Astrocyte (in vitro differentiated cells and primary cell): Measurements from ENCODE around the gene SPATA31C1. TPM values are rescaled to one million over a fixed set of nuclear protein-coding genes. Genes with fewer than 3 reads are reported as not detected.

Experiments used
- DNase-seq: peaks from one replicate; pipeline ENCODE4 v3.0.0-alpha.2; 2010; ENCODE audit warnings: low read depth
- FAIRE-seq: peaks from 2 replicates; lab custom pipeline; 2011; peaks lifted over from hg19 to GRCh38; lab: Jason Lieb, UNC
- H2AFZ ChIP-seq: 2 replicates; pipeline ENCODE4 v1.6.0; 2012; ENCODE audit warnings: low read depth, low read length, inconsistent platforms
- H3K27ac ChIP-seq: 2 replicates; pipeline ENCODE4 v1.5.1; 2011; ENCODE audit warnings: low read depth, low read length, inconsistent platforms
- H3K27me3 ChIP-seq: 2 replicates; pipeline ENCODE4 v1.6.0; 2011; ENCODE audit warnings: low read length, inconsistent platforms; ENCODE audit not compliant: insufficient read depth
- H3K36me3 ChIP-seq: 2 replicates; pipeline ENCODE4 v1.5.1; 2011; ENCODE audit warnings: low read length, inconsistent platforms; ENCODE audit not compliant: insufficient read depth
- H3K4me1 ChIP-seq: 2 replicates; pipeline ENCODE4 v1.5.1; 2011; ENCODE audit warnings: low read length, inconsistent platforms; ENCODE audit not compliant: insufficient read depth
- H3K4me2 ChIP-seq: 2 replicates; pipeline ENCODE4 v1.6.0; 2012; ENCODE audit warnings: low read length, inconsistent platforms
- H3K4me3 ChIP-seq: 2 replicates; pipeline ENCODE4 v1.5.1; 2011; ENCODE audit warnings: low read depth, mild to moderate bottlenecking, low read length, inconsistent platforms; ENCODE audit not compliant: insufficient read depth
- H3K79me2 ChIP-seq: 2 replicates; pipeline ENCODE4 v1.6.0; 2012; ENCODE audit warnings: mild to moderate bottlenecking, low read length, inconsistent platforms; ENCODE audit not compliant: insufficient read depth
- H3K9ac ChIP-seq: 2 replicates; pipeline ENCODE4 v1.6.0; 2012; ENCODE audit warnings: mild to moderate bottlenecking, low read length, inconsistent platforms
- H3K9me3 ChIP-seq: 2 replicates; pipeline ENCODE4 v1.5.1; 2012; ENCODE audit warnings: low read depth, mild to moderate bottlenecking, low read length, inconsistent platforms; ENCODE audit not compliant: insufficient read depth
- H4K20me1 ChIP-seq: 2 replicates; pipeline ENCODE4 v1.6.0; 2012; ENCODE audit warnings: low read length, inconsistent platforms; ENCODE audit not compliant: insufficient read depth
- H3K27ac Mint-ChIP-seq: one replicate; pipeline ENCODE4 v1.8.0; 2021; ENCODE audit warnings: mild to moderate bottlenecking, mixed read lengths; ENCODE audit not compliant: unreplicated experiment
- H3K27me3 Mint-ChIP-seq: one replicate; pipeline ENCODE4 v1.8.0; 2021; ENCODE audit warnings: low read depth, mixed read lengths; ENCODE audit not compliant: unreplicated experiment
- H3K36me3 Mint-ChIP-seq: one replicate; pipeline ENCODE4 v1.8.0; 2021; ENCODE audit warnings: low read depth, mixed read lengths; ENCODE audit not compliant: unreplicated experiment
- H3K4me1 Mint-ChIP-seq: one replicate; pipeline ENCODE4 v1.8.0; 2021; ENCODE audit warnings: low read depth, mixed read lengths; ENCODE audit not compliant: unreplicated experiment
- H3K4me3 Mint-ChIP-seq: one replicate; pipeline ENCODE4 v1.8.0; 2021; ENCODE audit warnings: mild to moderate bottlenecking, moderate library complexity, mixed read lengths; ENCODE audit not compliant: unreplicated experiment
- H3K9me3 Mint-ChIP-seq: one replicate; pipeline ENCODE4 v1.8.0; 2021; ENCODE audit warnings: mild to moderate bottlenecking, mixed read lengths; ENCODE audit not compliant: unreplicated experiment
- CTCF ChIP-seq: IDR thresholded peaks from 2 replicates; pipeline ENCODE4 v1.5.1; 2011; ENCODE audit warnings: low read depth, mild to moderate bottlenecking, inconsistent platforms, low read length, moderate library complexity; ENCODE audit not compliant: insufficient read depth
- EZH2 ChIP-seq: IDR thresholded peaks from 2 replicates; pipeline ENCODE4 v1.6.1; 2012; ENCODE audit warnings: mild to moderate bottlenecking, low read length, inconsistent platforms; ENCODE audit not compliant: insufficient read depth
- total RNA-seq: library from RNA; stranded (reverse); gene quantifications from 2 replicates; pipeline ENCODE4 v1.2.1, GENCODE V29; 2021

The SPATA31C1 gene
- total RNA-seq, 1 donor from 2014 or later: not detected

- FAIRE-seq (no peak), DNase-seq (no peak)
- no peak overlapping the region for H3K27ac Mint-ChIP-seq
- no peak for TF ChIP-seq CTCF
- no peak for TF ChIP-seq EZH2
- no peaks in the 10 kb centered on the region for H3K36me3 ChIP-seq
- H3K4me1 Mint-ChIP-seq: peaks cover 9% of the 10 kb centered on the region
- no peak overlapping the region for H3K27ac ChIP-seq
- no peak overlapping the region for H3K4me3 Mint-ChIP-seq
- no peaks in the 10 kb centered on the region for H3K4me1 ChIP-seq
- H2AFZ ChIP-seq: no peak overlapping the region
- no peaks in the 10 kb centered on the region for H3K27me3 ChIP-seq
- H3K4me2 ChIP-seq: no peak overlapping the region
- no peak overlapping the region for H3K4me3 ChIP-seq
- no peaks in the 10 kb centered on the region for H3K9me3 ChIP-seq
- H3K36me3 Mint-ChIP-seq: no peaks in the 10 kb centered on the region
- H3K79me2 ChIP-seq: no peaks in the 10 kb centered on the region
- H3K9me3 Mint-ChIP-seq: peaks cover 4% of the 10 kb centered on the region
- no peak overlapping the region for H3K9ac ChIP-seq
- peaks cover 22% of the 10 kb centered on the region for H3K27me3 Mint-ChIP-seq
- H4K20me1 ChIP-seq: no peaks in the 10 kb centered on the region
These were observed 26.0 kb upstream of the SPATA31C1 start for GRCh38 chr9:87891754-87892153.

GRCh38 chr9:87892956-87893355 lies 24.8 kb upstream of the SPATA31C1 start:
- Histone ChIP-seq H3K36me3 (no peaks in the 10 kb centered on the region), H3K9ac (no peak overlapping the region), H4K20me1 (no peaks in the 10 kb centered on the region), H3K27me3 (no peaks in the 10 kb centered on the region), H3K4me3 (no peak overlapping the region), H3K4me2 (no peak overlapping the region), H3K27ac (no peak overlapping the region), H3K4me1 (no peaks in the 10 kb centered on the region), H3K9me3 (no peaks in the 10 kb centered on the region), H3K79me2 (no peaks in the 10 kb centered on the region), H2AFZ (no peak overlapping the region)
- H3K9me3 Mint-ChIP-seq: peaks cover 4% of the 10 kb centered on the region
- FAIRE-seq: no peak
- H3K4me1 Mint-ChIP-seq: peaks cover 9% of the 10 kb centered on the region
- DNase-seq: no peak
- TF ChIP-seq CTCF (no peak), EZH2 (no peak)
- no peaks in the 10 kb centered on the region for H3K36me3 Mint-ChIP-seq
- no peak overlapping the region for H3K4me3 Mint-ChIP-seq
- peaks cover 19% of the 10 kb centered on the region for H3K27me3 Mint-ChIP-seq
- H3K27ac Mint-ChIP-seq: no peak overlapping the region

- no peak overlapping the region for H2AFZ ChIP-seq
- H3K9me3 ChIP-seq: no peaks in the 10 kb centered on the region
- no peaks in the 10 kb centered on the region for H4K20me1 ChIP-seq
- no peaks in the 10 kb centered on the region for H3K4me1 ChIP-seq
- Mint-ChIP-seq H3K4me1 (peaks cover 9% of the 10 kb centered on the region), H3K9me3 (peaks cover 4% of the 10 kb centered on the region), H3K27ac (no peak overlapping the region), H3K4me3 (no peak overlapping the region), H3K36me3 (no peaks in the 10 kb centered on the region), H3K27me3 (peaks cover 6% of the 10 kb centered on the region)
- H3K27ac ChIP-seq: no peak overlapping the region
- H3K4me3 ChIP-seq: no peak overlapping the region
- TF ChIP-seq CTCF (no peak), EZH2 (no peak)
- no peak for FAIRE-seq
- no peak overlapping the region for H3K9ac ChIP-seq
- H3K36me3 ChIP-seq: no peaks in the 10 kb centered on the region
- no peaks in the 10 kb centered on the region for H3K27me3 ChIP-seq
- H3K79me2 ChIP-seq: no peaks in the 10 kb centered on the region
- no peak for DNase-seq
- no peak overlapping the region for H3K4me2 ChIP-seq
These were observed 22.6 kb upstream of the SPATA31C1 start for GRCh38 chr9:87894998-87895625.
